Liver (tissue), 9 donors: ENCODE data around the gene ALPI. TPM values are rescaled to one million over a fixed set of nuclear protein-coding genes. Genes with fewer than 3 reads are reported as not detected.

Experiments
- DNase-seq: peaks from one replicate; pipeline ENCODE4 v3.0.0-alpha.2; 2017; ENCODE audit warnings: low spot score
- H3K27ac ChIP-seq, 2 donors: one replicate each; pipeline ENCODE4 v1.7.0; 2013; ENCODE audit warnings: inconsistent platforms in 2 of 2, low read length in 2 of 2, control low read depth in 1 of 2, low read depth in 1 of 2, mild to moderate bottlenecking in 1 of 2
- H3K27me3 ChIP-seq, 4 donors: one replicate each; pipeline versions ENCODE4 v1.6.1 to v1.7.0; 2013; ENCODE audit warnings: low read length in 3 of 4, inconsistent platforms in 1 of 4, mild to moderate bottlenecking in 1 of 4, moderate library complexity in 1 of 4; ENCODE audit not compliant: control insufficient read depth in 4 of 4, insufficient read depth in 4 of 4
- H3K36me3 ChIP-seq, 4 donors: one replicate each; pipeline versions ENCODE4 v1.6.1 to v1.7.0; 2013; ENCODE audit warnings: low read length in 3 of 4, mild to moderate bottlenecking in 3 of 4, low read depth in 1 of 4, moderate library complexity in 1 of 4; ENCODE audit not compliant: control insufficient read depth in 4 of 4, insufficient read depth in 3 of 4
- H3K4me1 ChIP-seq, 4 donors: one replicate each; pipeline versions ENCODE4 v1.6.1 to v1.7.0; 2013; ENCODE audit warnings: low read length in 3 of 4, mild to moderate bottlenecking in 3 of 4, moderate library complexity in 1 of 4; ENCODE audit not compliant: control insufficient read depth in 4 of 4, insufficient read depth in 4 of 4
- H3K4me3 ChIP-seq, 3 donors: one replicate each; pipeline versions ENCODE4 v1.6.1 to v1.7.0; 2013; ENCODE audit warnings: low read length in 3 of 3, control low read depth in 1 of 3, low read depth in 1 of 3, mild to moderate bottlenecking in 1 of 3
- H3K9ac ChIP-seq, 2 donors: one replicate each; pipeline ENCODE4 v1.7.0; 2013; ENCODE audit warnings: low read length in 2 of 2, mild to moderate bottlenecking in 2 of 2, moderate library complexity in 2 of 2, control low read depth in 1 of 2, low read depth in 1 of 2
- H3K9me3 ChIP-seq, 4 donors: one replicate each; pipeline versions ENCODE4 v1.6.1 to v1.7.0; 2013; ENCODE audit warnings: low read length in 3 of 4; ENCODE audit not compliant: control insufficient read depth in 4 of 4
- EGR1 ChIP-seq, 2 donors: IDR thresholded peaks; 2 replicates each; pipeline ENCODE4 v1.6.1; 2016 to 2018; ENCODE audit warnings: antibody characterized with exemption in 2 of 2, low read depth in 2 of 2
- FOXA1 ChIP-seq: IDR thresholded peaks from 2 replicates; pipeline ENCODE4 v1.6.1; 2016; ENCODE audit warnings: antibody characterized with exemption
- FOXA2 ChIP-seq: IDR thresholded peaks from 2 replicates; pipeline ENCODE4 v1.6.1; 2016; ENCODE audit warnings: antibody characterized with exemption
- HNF4A ChIP-seq, 2 donors: conservative IDR thresholded peaks; 2 replicates each; pipeline ENCODE4 v1.6.1; 2016; ENCODE audit warnings: antibody characterized with exemption in 2 of 2, mild to moderate bottlenecking in 2 of 2
- JUND ChIP-seq, 2 donors: IDR thresholded peaks; 2 replicates each; pipeline ENCODE4 v1.6.1; 2016; ENCODE audit warnings: antibody characterized with exemption in 2 of 2
- RAD21 ChIP-seq, 2 donors: IDR thresholded peaks; 2 replicates each; pipeline ENCODE4 v1.6.1; 2016; ENCODE audit warnings: antibody characterized with exemption in 2 of 2, mild to moderate bottlenecking in 2 of 2
- RXRA ChIP-seq, 2 donors: IDR thresholded peaks; 2 replicates each; pipeline ENCODE4 v1.6.1; 2017 to 2018; ENCODE audit warnings: antibody characterized with exemption in 2 of 2, mild to moderate bottlenecking in 1 of 2
- SP1 ChIP-seq: IDR thresholded peaks from 2 replicates; pipeline ENCODE4 v1.6.1; 2018; ENCODE audit warnings: antibody characterized with exemption, mild to moderate bottlenecking
- TAF1 ChIP-seq: conservative IDR thresholded peaks from 2 replicates; pipeline ENCODE4 v1.6.1; 2016; ENCODE audit warnings: antibody characterized with exemption, mild to moderate bottlenecking
- YY1 ChIP-seq: IDR thresholded peaks from 2 replicates; pipeline ENCODE4 v1.6.1; 2016; ENCODE audit warnings: antibody characterized with exemption, mild to moderate bottlenecking
- WGBS: extraction: QIAGEN DNeasy Blood & Tissue Kit; methylation state at CpG from one replicate; pipeline ENCODE4 v1.1.7; 2013; 5-methylcytosine and 5-hydroxymethylcytosine counted together
- polyA plus RNA-seq, 2 donors: library from polyadenylated mRNA; stranded (reverse) in 1 of 2; unstranded in 1 of 2; fragments of 200-250 nt in 1 of 2; fragments of >200 nt in 1 of 2; fragmentation: Nextera tagmentation in 1 of 2; extraction: Ambion mirVana in 1 of 2; gene quantifications; one replicate each; pipeline versions ENCODE4 v1.2.1 to v1.2.3, GENCODE V29; 2013 to 2015
- total RNA-seq, 2 donors: library from RNA; depleted of rRNA; stranded (reverse); fragments of >200 nt; gene quantifications; one replicate each; pipeline ENCODE4 v1.2.3, GENCODE V29; 2014
- TF ChIP-seq, protein P1 (sequence below): fragments of 150-350 bp; IDR thresholded peaks from 2 replicates; pipeline ENCODE4 v1.5.1; 2017; ENCODE audit warnings: improper control_type of control experiment, low read depth, low read length; ENCODE audit not compliant: missing input control
- TF ChIP-seq, protein P2 (sequence below): IDR thresholded peaks from 2 replicates; pipeline ENCODE4 v1.6.1; 2016; ENCODE audit warnings: antibody characterized with exemption
- TF ChIP-seq, protein P3 (sequence below): IDR thresholded peaks from 2 replicates; pipeline ENCODE4 v1.6.1; 2016; ENCODE audit warnings: antibody characterized with exemption
- TF ChIP-seq, protein P4 (sequence below): IDR thresholded peaks from 2 replicates; pipeline ENCODE4 v1.6.1; 2016; ENCODE audit warnings: antibody characterized with exemption
- donor health status: healthy.
- donor health status: healthy.
- donor health status: healthy.
- donor health status: healthy.
- donor health status: healthy.

The ALPI gene
- total and polyA plus RNA-seq, 4 donors = 0.02 TPM; not detected in 3

DNA sequence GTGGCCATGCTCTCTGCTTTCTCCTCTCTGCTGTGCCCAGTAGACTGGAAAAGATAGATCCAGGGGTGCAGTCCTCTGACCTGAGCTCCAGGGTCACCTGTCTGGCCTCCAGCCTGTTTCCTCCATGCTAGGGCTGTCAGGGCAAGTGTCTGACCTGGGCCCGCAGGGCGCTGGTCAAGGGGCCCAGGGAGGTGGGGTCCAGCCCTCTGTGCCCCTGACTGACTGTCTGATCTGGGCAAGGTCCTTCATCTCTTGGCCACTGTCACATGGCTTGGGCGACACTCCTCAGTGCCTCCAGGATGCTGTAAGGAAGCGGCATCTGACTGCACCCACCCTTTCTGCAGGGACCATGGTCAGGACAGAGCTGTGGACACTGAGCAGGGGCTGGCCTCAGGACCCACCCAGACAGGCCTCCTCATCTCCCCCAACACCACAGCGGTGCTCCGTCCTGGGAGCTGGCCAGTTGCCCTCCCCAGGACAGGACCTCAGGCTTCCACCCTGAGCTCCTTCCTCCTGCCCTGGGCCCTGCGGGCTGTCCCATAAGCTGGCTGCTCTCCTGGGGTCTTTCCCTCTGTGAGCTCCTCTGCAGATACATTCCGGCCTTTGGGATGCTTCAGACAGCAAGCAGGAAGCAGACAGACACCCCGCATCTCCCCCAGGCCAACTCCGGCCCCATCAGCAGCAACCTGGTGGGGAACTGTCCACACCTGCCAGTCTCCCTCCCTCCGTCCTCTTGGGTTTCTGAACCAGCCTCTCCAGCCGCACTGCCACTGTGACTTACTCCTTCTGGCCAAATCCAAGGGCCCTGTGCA lies 21.2 kb upstream of the ALPI start (continued):
- TF ChIP-seq, protein P1, sequence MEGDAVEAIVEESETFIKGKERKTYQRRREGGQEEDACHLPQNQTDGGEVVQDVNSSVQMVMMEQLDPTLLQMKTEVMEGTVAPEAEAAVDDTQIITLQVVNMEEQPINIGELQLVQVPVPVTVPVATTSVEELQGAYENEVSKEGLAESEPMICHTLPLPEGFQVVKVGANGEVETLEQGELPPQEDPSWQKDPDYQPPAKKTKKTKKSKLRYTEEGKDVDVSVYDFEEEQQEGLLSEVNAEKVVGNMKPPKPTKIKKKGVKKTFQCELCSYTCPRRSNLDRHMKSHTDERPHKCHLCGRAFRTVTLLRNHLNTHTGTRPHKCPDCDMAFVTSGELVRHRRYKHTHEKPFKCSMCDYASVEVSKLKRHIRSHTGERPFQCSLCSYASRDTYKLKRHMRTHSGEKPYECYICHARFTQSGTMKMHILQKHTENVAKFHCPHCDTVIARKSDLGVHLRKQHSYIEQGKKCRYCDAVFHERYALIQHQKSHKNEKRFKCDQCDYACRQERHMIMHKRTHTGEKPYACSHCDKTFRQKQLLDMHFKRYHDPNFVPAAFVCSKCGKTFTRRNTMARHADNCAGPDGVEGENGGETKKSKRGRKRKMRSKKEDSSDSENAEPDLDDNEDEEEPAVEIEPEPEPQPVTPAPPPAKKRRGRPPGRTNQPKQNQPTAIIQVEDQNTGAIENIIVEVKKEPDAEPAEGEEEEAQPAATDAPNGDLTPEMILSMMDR = no peak
- TF ChIP-seq, protein P2, sequence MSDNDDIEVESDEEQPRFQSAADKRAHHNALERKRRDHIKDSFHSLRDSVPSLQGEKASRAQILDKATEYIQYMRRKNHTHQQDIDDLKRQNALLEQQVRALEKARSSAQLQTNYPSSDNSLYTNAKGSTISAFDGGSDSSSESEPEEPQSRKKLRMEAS = no peak
- TF ChIP-seq, protein P3, sequence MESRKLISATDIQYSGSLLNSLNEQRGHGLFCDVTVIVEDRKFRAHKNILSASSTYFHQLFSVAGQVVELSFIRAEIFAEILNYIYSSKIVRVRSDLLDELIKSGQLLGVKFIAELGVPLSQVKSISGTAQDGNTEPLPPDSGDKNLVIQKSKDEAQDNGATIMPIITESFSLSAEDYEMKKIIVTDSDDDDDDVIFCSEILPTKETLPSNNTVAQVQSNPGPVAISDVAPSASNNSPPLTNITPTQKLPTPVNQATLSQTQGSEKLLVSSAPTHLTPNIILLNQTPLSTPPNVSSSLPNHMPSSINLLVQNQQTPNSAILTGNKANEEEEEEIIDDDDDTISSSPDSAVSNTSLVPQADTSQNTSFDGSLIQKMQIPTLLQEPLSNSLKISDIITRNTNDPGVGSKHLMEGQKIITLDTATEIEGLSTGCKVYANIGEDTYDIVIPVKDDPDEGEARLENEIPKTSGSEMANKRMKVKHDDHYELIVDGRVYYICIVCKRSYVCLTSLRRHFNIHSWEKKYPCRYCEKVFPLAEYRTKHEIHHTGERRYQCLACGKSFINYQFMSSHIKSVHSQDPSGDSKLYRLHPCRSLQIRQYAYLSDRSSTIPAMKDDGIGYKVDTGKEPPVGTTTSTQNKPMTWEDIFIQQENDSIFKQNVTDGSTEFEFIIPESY = no peak

DNA sequence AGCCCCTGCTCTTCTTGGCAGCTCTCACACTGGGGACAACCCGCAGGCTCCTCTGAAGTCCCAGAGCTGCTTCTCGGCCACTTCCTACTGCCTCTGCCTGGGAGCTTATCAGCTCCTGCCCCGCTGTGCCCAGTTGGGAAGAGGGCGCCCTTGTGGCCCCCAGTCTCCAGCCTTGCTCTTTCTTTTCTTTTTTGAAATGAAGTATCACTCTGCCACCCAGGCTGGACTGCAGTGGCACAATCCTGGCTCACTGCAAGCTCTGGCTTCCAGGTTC lies 20.6 kb upstream of the ALPI start:
- no peak for TF ChIP-seq HNF4A (conservative IDR thresholded peaks at IDR 0.05)
- no peak for TF ChIP-seq SP1
- TF ChIP-seq, protein P2 = no peak
- TF ChIP-seq, protein P3 = no peak
- TF ChIP-seq, protein P1 = no peak
- Histone ChIP-seq H3K4me1 (no peaks in the 10 kb centered on the region), H3K27ac (no peak overlapping the region), H3K27me3 (peaks cover 0 to 2% (median 0%) of the 10 kb centered on the region in 4 donors), H3K36me3 (no peaks in the 10 kb centered on the region), H3K9me3 (no peaks in the 10 kb centered on the region), H3K4me3 (no peak overlapping the region), H3K9ac (no peak overlapping the region)
- 90% methylated on average over 4 of the region's 4 CpGs for WGBS
- DNase-seq = no peak

DNA sequence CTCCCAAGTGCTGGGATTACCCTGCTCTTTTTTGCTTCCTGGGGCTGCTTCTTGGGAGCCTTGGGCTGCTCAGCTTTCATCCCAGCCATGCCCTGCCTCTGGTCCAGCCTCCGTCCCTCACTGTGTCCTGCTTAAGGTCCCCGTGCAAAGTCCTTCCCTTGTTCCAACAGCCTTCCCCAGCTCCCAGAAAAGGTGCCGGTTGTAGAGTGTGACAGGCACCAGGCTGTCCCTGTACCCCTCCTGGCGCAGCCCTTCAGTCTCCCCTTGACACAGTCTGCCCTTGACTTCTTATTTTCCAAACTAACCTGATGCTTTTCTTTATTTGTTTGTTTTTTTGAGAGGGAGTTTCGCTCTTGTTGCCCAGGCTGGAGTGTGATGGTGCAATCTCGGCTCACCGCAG lies 20.1 kb upstream of the ALPI start:
- DNase-seq = peak; percentile 10
- WGBS = 86% methylated on average over 7 of the region's 7 CpGs
- no peaks in the 10 kb centered on the region for H3K4me1 ChIP-seq
- no peaks in the 10 kb centered on the region for H3K9me3 ChIP-seq
- H3K27ac ChIP-seq = no peak overlapping the region
- no peak overlapping the region for H3K4me3 ChIP-seq
- H3K36me3 ChIP-seq = no peaks in the 10 kb centered on the region
- H3K27me3 ChIP-seq = peaks cover 0 to 2% (median 0%) of the 10 kb centered on the region in 4 donors
- no peak overlapping the region for H3K9ac ChIP-seq
- TF ChIP-seq FOXA2 (no peak), RAD21 (IDR thresholded peaks at IDR 0.05) (no peak), EGR1 (IDR thresholded peaks at IDR 0.05; ENCODE audit: low read depth in 2 of 2) (no peak), HNF4A (conservative IDR thresholded peaks at IDR 0.05) (no peak), YY1 (no peak), TAF1 (no peak), JUND (IDR thresholded peaks at IDR 0.05) (no peak), RXRA (IDR thresholded peaks at IDR 0.05) (no peak), FOXA1 (no peak)
- TF ChIP-seq, protein P4, sequence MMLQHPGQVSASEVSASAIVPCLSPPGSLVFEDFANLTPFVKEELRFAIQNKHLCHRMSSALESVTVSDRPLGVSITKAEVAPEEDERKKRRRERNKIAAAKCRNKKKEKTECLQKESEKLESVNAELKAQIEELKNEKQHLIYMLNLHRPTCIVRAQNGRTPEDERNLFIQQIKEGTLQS = no peak
- TF ChIP-seq, protein P1 = no peak
